PC-9 (cell line): ENCODE data around the gene KCNJ12. TPM values are rescaled to one million over a fixed set of nuclear protein-coding genes. Genes with fewer than 3 reads are reported as not detected.
"Not testable (repeated sequence)": the region's sequence is repeated elsewhere in the genome, so short reads cannot be mapped to it uniquely, and the experiment has no call there.

Source experiments
- BruUV-seq: library from RNA; stranded (reverse); fragments of 400-500 nt; replicated peaks from 2 replicates; lab custom pipeline; 2021; lab: Mats Ljungman, UMichigan
- CTCF ChIA-PET: fragments of 300-600 bp; sonication (Branson Sonifier 250); formaldehyde crosslinking; loops from one replicate; lab custom pipeline; 2022; ENCODE audit warnings: antibody characterized with exemption; lab: Charles Lee
- POLR2A ChIA-PET: fragments of 300-600 bp; sonication (Branson Sonifier 250); formaldehyde crosslinking; loops from one replicate; lab custom pipeline; 2022; ENCODE audit warnings: antibody characterized with exemption; ENCODE audit not compliant: unreplicated experiment; lab: Charles Lee
- DNase-seq, 2 experiments: peaks; one replicate each; pipeline versions ENCODE4 v3.0.0 to v3.0.0-alpha.2; 2015 to 2022; ENCODE audit warnings: mixed read lengths in 1 of 2
- H2AFZ ChIP-seq: fragments of 200-600 bp; sonication (generic); 2 replicates; pipeline ENCODE4 v1.8.1; 2017; ENCODE audit warnings: antibody characterized with exemption
- H3F3A ChIP-seq: fragments of 200-600 bp; sonication (generic); 2 replicates; pipeline ENCODE4 v1.8.1; 2017; ENCODE audit warnings: antibody characterized with exemption, mild to moderate bottlenecking, low read depth; ENCODE audit not compliant: insufficient read depth
- H3K27ac ChIP-seq: fragments of 200-600 bp; sonication (generic); 2 replicates; pipeline ENCODE4 v1.6.1; 2016; ENCODE audit warnings: mixed run types
- H3K27me3 ChIP-seq: fragments of 200-600 bp; sonication (generic); 2 replicates; pipeline ENCODE4 v1.6.1; 2016; ENCODE audit warnings: low read depth, mixed run types; ENCODE audit not compliant: insufficient read depth
- H3K36me3 ChIP-seq: fragments of 200-600 bp; sonication (generic); 2 replicates; pipeline ENCODE4 v1.6.1; 2016; ENCODE audit warnings: low read depth, mixed run types
- H3K4me1 ChIP-seq: fragments of 200-600 bp; sonication (generic); replicated peaks from 2 replicates; pipeline ENCODE4 v1.6.1; 2016; ENCODE audit warnings: mixed run types; ENCODE audit not compliant: insufficient read depth
- H3K4me2 ChIP-seq: fragments of 200-600 bp; sonication (generic); 2 replicates; pipeline ENCODE4 v1.6.1; 2017; ENCODE audit warnings: mixed run types
- H3K4me3 ChIP-seq: fragments of 200-600 bp; sonication (generic); 2 replicates; pipeline ENCODE4 v1.6.1; 2016; ENCODE audit warnings: mixed run types
- H3K79me2 ChIP-seq: fragments of 200-600 bp; sonication (generic); 2 replicates; pipeline ENCODE4 v1.6.1; 2017; ENCODE audit warnings: low read depth, mixed run types
- H3K9me2 ChIP-seq: fragments of 200-600 bp; sonication (generic); 2 replicates; pipeline ENCODE4 v1.8.1; 2017; ENCODE audit warnings: mild to moderate bottlenecking; ENCODE audit not compliant: insufficient read depth
- H3K9me3 ChIP-seq: fragments of 200-600 bp; sonication (generic); 2 replicates; pipeline ENCODE4 v1.8.1; 2016; ENCODE audit warnings: low read depth; ENCODE audit not compliant: insufficient read depth
- H4K20me1 ChIP-seq: fragments of 200-600 bp; sonication (generic); 2 replicates; pipeline ENCODE4 v1.8.1; 2017; ENCODE audit not compliant: insufficient read depth
- CTCF ChIP-seq: fragments of 200-600 bp; sonication (generic); conservative IDR thresholded peaks from 2 replicates; pipeline ENCODE4 v1.6.1; 2017; ENCODE audit warnings: mixed run types, antibody characterized with exemption, mild to moderate bottlenecking, moderate library complexity
- EZH2 ChIP-seq: fragments of 200-600 bp; sonication (generic); IDR thresholded peaks from 2 replicates; pipeline ENCODE4 v1.8.0; 2017; ENCODE audit warnings: antibody characterized with exemption, low read depth
- intact Hi-C: fragments of 100-400 bp; cut with micrococcal nuclease; formaldehyde crosslinking; loops from one replicate; pipeline ENCODE4 v1.10.0; 2022; ENCODE audit not compliant: unreplicated experiment
- total RNA-seq: library from RNA; stranded (reverse); gene quantifications from 2 replicates; pipeline ENCODE4 v1.2.3, GENCODE V29; 2021

KCNJ12 gene
- total RNA-seq, 1 experiment from 2014 or later = 1.1 TPM

GRCh38 chr17:21452377-21453143 lies 76.4 kb downstream of the KCNJ12 start:
- CTCF ChIA-PET = no interaction called here
- POLR2A ChIA-PET = no interaction called here
- no peak overlapping the region for H3K4me2 ChIP-seq
- no peak overlapping the region for H3K27ac ChIP-seq
- H3K4me3 ChIP-seq = no peak overlapping the region
- H3K79me2 ChIP-seq = no peaks in the 10 kb centered on the region
- peaks cover 4% of the 10 kb centered on the region for H3K4me1 ChIP-seq
- H3K36me3 ChIP-seq = no peaks in the 10 kb centered on the region
- intact Hi-C loops = no loop called here
- TF ChIP-seq CTCF (no peak), EZH2 (no peak)
- H3K9me2 ChIP-seq = no peaks in the 10 kb centered on the region
- no peaks in the 10 kb centered on the region for H3K9me3 ChIP-seq
- no peak for DNase-seq
- H3F3A ChIP-seq = no peaks in the 10 kb centered on the region; the same call in 1 of the 2 replicates
- no peaks in the 10 kb centered on the region for H4K20me1 ChIP-seq
- no peaks in the 10 kb centered on the region for H3K27me3 ChIP-seq
- H2AFZ ChIP-seq = no peak overlapping the region
- BruUV-seq = no TSS peak

- CTCF ChIA-PET = no interaction called here
Observed at GRCh38 chr17:21453144-21453898, 77.2 kb downstream of the KCNJ12 start.

GRCh38 chr17:21454006-21454405 lies 77.8 kb downstream of the KCNJ12 start:
- H2AFZ ChIP-seq, H3K9me3 ChIP-seq, H4K20me1 ChIP-seq, intact Hi-C loops, H3K27me3 ChIP-seq, H3K4me1 ChIP-seq, H3F3A ChIP-seq, H3K4me2 ChIP-seq, H3K36me3 ChIP-seq, POLR2A ChIA-PET, H3K79me2 ChIP-seq, H3K9me2 ChIP-seq, H3K27ac ChIP-seq, DNase-seq, H3K4me3 ChIP-seq, CTCF ChIA-PET, BruUV-seq: not testable (repeated sequence)

More at GRCh38 chr17:21453144-21453898, 77.2 kb downstream of the KCNJ12 start:
- BruUV-seq = no TSS peak
- Histone ChIP-seq H3K4me1 (peaks cover 10% of the 10 kb centered on the region), H3F3A (no peaks in the 10 kb centered on the region; the same call in 1 of the 2 replicates), H3K27ac (no peak overlapping the region), H4K20me1 (no peaks in the 10 kb centered on the region), H3K79me2 (no peaks in the 10 kb centered on the region), H3K27me3 (no peaks in the 10 kb centered on the region), H3K36me3 (no peaks in the 10 kb centered on the region), H3K9me2 (no peaks in the 10 kb centered on the region), H3K9me3 (no peaks in the 10 kb centered on the region), H2AFZ (no peak overlapping the region), H3K4me3 (no peak overlapping the region), H3K4me2 (no peak overlapping the region)
- intact Hi-C loops = no loop called here
- no peak for DNase-seq
- TF ChIP-seq CTCF = no peak
- TF ChIP-seq EZH2 = no peak
- POLR2A ChIA-PET = no interaction called here
